H1 (cell line): ENCODE measurements around the gene DKK3. TPM values are rescaled to one million over a fixed set of nuclear protein-coding genes. Genes with fewer than 3 reads are reported as not detected.

Experiments
- CTCF ChIA-PET: fragments of 300-600 bp; sonication (Branson Sonifier 250); formaldehyde crosslinking; loops from one replicate; lab custom pipeline; 2021; ENCODE audit not compliant: partially characterized antibody; lab: Charles Lee
- POLR2A ChIA-PET: fragments of 300-600 bp; sonication (Branson Sonifier 250); formaldehyde crosslinking; loops from one replicate; lab custom pipeline; 2021; ENCODE audit warnings: inconsistent platforms; ENCODE audit not compliant: partially characterized antibody; lab: Charles Lee
- DNase-seq, 2 experiments: peaks; one replicate each; pipeline versions ENCODE4 v3.0.0 to v3.0.0-alpha.2; 2010 to 2022; ENCODE audit warnings: low spot score in 2 of 2, low read depth in 1 of 2, mixed read lengths in 1 of 2
- FAIRE-seq: peaks from 2 replicates; lab custom pipeline; 2011; peaks lifted over from hg19 to GRCh38; lab: Jason Lieb, UNC
- H2AFZ ChIP-seq: 2 replicates; pipeline ENCODE4 v1.8.1; 2012; ENCODE audit warnings: low read length, inconsistent platforms
- H2AK5ac ChIP-seq: 2 replicates; pipeline ENCODE4 v1.6.1; 2013; ENCODE audit warnings: low read depth, low read length
- H2BK120ac ChIP-seq: replicated peaks from 2 replicates; pipeline ENCODE3; 2013; ENCODE audit warnings: low read depth, low read length, inconsistent platforms
- H2BK12ac ChIP-seq: 2 replicates; pipeline ENCODE4 v1.6.1; 2013; ENCODE audit warnings: low read depth, low read length
- H2BK15ac ChIP-seq: 2 replicates; pipeline ENCODE4 v1.6.1; 2013; ENCODE audit warnings: low read length
- H2BK20ac ChIP-seq: 2 replicates; pipeline ENCODE4 v1.6.1; 2013; ENCODE audit warnings: low read length
- H2BK5ac ChIP-seq: 2 replicates; pipeline ENCODE4 v1.6.1; 2013; ENCODE audit warnings: low read depth, low read length
- H3K14ac ChIP-seq: 2 replicates; pipeline ENCODE4 v1.6.1; 2013; ENCODE audit warnings: inconsistent platforms; ENCODE audit not compliant: insufficient read length
- H3K18ac ChIP-seq: 2 replicates; pipeline ENCODE4 v1.6.1; 2013; ENCODE audit warnings: low read length; ENCODE audit errors: extremely low read depth
- H3K23ac ChIP-seq: 2 replicates; pipeline ENCODE4 v1.6.1; 2013; ENCODE audit warnings: inconsistent platforms; ENCODE audit not compliant: insufficient read length
- H3K23me2 ChIP-seq: 2 replicates; pipeline ENCODE4 v1.6.1; 2013; ENCODE audit warnings: low read depth, low read length
- H3K27ac ChIP-seq: 2 replicates; pipeline ENCODE4 v1.6.1; 2011; ENCODE audit warnings: low read depth, low read length, inconsistent platforms
- H3K27me3 ChIP-seq, 4 experiments: replicated peaks in 1 of 4; 1 replicate in 1 of 4; 2 replicates in 3 of 4; pipeline versions ENCODE4 v1.6.1 to v1.8.1; 2011 to 2013; ENCODE audit warnings: low read length in 3 of 4, mild to moderate bottlenecking in 3 of 4, inconsistent platforms in 2 of 4, mixed read lengths in 2 of 4, moderate library complexity in 1 of 4; ENCODE audit not compliant: control insufficient read depth in 3 of 4, insufficient read depth in 3 of 4; ENCODE audit errors: extremely low read depth in 1 of 4
- H3K36me3 ChIP-seq, 4 experiments: 2 replicates each; pipeline versions ENCODE4 v1.6.1 to v1.8.1; 2011 to 2013; ENCODE audit warnings: mild to moderate bottlenecking in 4 of 4, low read length in 3 of 4, moderate library complexity in 2 of 4, control low read depth in 1 of 4, inconsistent platforms in 1 of 4; ENCODE audit not compliant: insufficient read depth in 4 of 4, control insufficient read depth in 2 of 4
- H3K4ac ChIP-seq: replicated peaks from 2 replicates; pipeline ENCODE3; 2013; ENCODE audit warnings: low read length, low read depth, mixed read lengths, inconsistent platforms; ENCODE audit not compliant: insufficient read length
- H3K4me1 ChIP-seq, 4 experiments: replicated peaks in 1 of 4; 1 replicate in 1 of 4; 2 replicates in 3 of 4; pipeline versions ENCODE4 v1.6.1 to v1.8.1; 2011 to 2013; ENCODE audit warnings: low read length in 3 of 4, inconsistent platforms in 2 of 4, mixed read lengths in 1 of 4; ENCODE audit not compliant: insufficient read depth in 4 of 4, control insufficient read depth in 3 of 4
- H3K4me2 ChIP-seq, 2 experiments: 2 replicates each; pipeline versions ENCODE4 v1.6.1 to v1.8.1; 2011 to 2013; ENCODE audit warnings: low read depth in 2 of 2, low read length in 2 of 2, control low read depth in 1 of 2, inconsistent platforms in 1 of 2, mild to moderate bottlenecking in 1 of 2; ENCODE audit not compliant: insufficient read depth in 1 of 2
- H3K4me3 ChIP-seq, 4 experiments: fragments of 200-600, 300-600 bp in 1 of 4; sonication (generic), shearing (Covaris generic), sonication (Bioruptor Twin) in 1 of 4; 2 replicates each; pipeline versions ENCODE4 v1.5.1 to v1.8.1; 2011 to 2016; ENCODE audit warnings: low read length in 4 of 4, low read depth in 3 of 4, control low read depth in 2 of 4, inconsistent platforms in 2 of 4, mild to moderate bottlenecking in 2 of 4, mixed read lengths in 1 of 4, moderate library complexity in 1 of 4; ENCODE audit not compliant: insufficient read depth in 2 of 4; ENCODE audit errors: extremely low read depth in 1 of 4
- H3K56ac ChIP-seq: replicated peaks from 2 replicates; pipeline ENCODE3; 2013; ENCODE audit warnings: low read depth, mild to moderate bottlenecking, mixed read lengths, low read length, inconsistent platforms; ENCODE audit not compliant: insufficient read length
- H3K79me1 ChIP-seq: 2 replicates; pipeline ENCODE4 v1.6.1; 2013; ENCODE audit warnings: low read depth, low read length, control low read depth
- H3K79me2 ChIP-seq, 2 experiments: 2 replicates each; pipeline versions ENCODE4 v1.6.1 to v1.8.1; 2012 to 2013; ENCODE audit warnings: low read length in 2 of 2, mild to moderate bottlenecking in 2 of 2, inconsistent platforms in 1 of 2; ENCODE audit not compliant: insufficient read depth in 2 of 2, control insufficient read depth in 1 of 2
- H3K9ac ChIP-seq, 4 experiments: replicated peaks in 1 of 4; 1 replicate in 1 of 4; 2 replicates in 3 of 4; pipeline versions ENCODE4 v1.6.1 to v1.8.1; 2011 to 2013; ENCODE audit warnings: low read depth in 3 of 4, low read length in 3 of 4, control low read depth in 2 of 4, mild to moderate bottlenecking in 2 of 4, moderate library complexity in 2 of 4, inconsistent platforms in 1 of 4; ENCODE audit errors: extremely low read depth in 1 of 4
- H3K9me3 ChIP-seq, 2 experiments: 2 replicates each; pipeline versions ENCODE4 v1.6.1 to v1.8.1; 2012 to 2013; ENCODE audit warnings: mild to moderate bottlenecking in 2 of 2, moderate library complexity in 2 of 2, control low read depth in 1 of 2, inconsistent platforms in 1 of 2, low read depth in 1 of 2, low read length in 1 of 2, mixed read lengths in 1 of 2; ENCODE audit not compliant: insufficient read depth in 2 of 2
- H4K20me1 ChIP-seq, 2 experiments: replicated peaks in 1 of 2; 2 replicates each; pipeline versions ENCODE3 to v1.8.1; 2011 to 2013; ENCODE audit warnings: inconsistent platforms in 2 of 2, low read length in 2 of 2, mild to moderate bottlenecking in 1 of 2; ENCODE audit not compliant: insufficient read depth in 2 of 2, control insufficient read depth in 1 of 2
- H4K5ac ChIP-seq: 2 replicates; pipeline ENCODE4 v1.6.1; 2013; ENCODE audit warnings: low read length, low read depth, mixed read lengths, inconsistent platforms; ENCODE audit not compliant: insufficient read length
- H4K8ac ChIP-seq: 2 replicates; pipeline ENCODE4 v1.8.0; 2013; ENCODE audit warnings: mild to moderate bottlenecking, moderate library complexity, low read length, inconsistent platforms; ENCODE audit not compliant: insufficient read depth; ENCODE audit errors: extremely low read depth
- H4K91ac ChIP-seq: replicated peaks from 2 replicates; pipeline ENCODE3; 2013; ENCODE audit warnings: low read length, mixed read lengths, inconsistent platforms; ENCODE audit not compliant: insufficient read length
- CBX8 ChIP-seq: fragments of 300-800, 300-1000 bp; sonication (generic); IDR thresholded peaks from 2 replicates; pipeline ENCODE4 v1.7.1; 2016; ENCODE audit warnings: low read depth, low read length, borderline replicate concordance
- FOSL1 ChIP-seq: IDR thresholded peaks from 2 replicates; pipeline ENCODE4 v1.6.1; 2011; ENCODE audit warnings: mild to moderate bottlenecking, low read depth, low read length, moderate library complexity; ENCODE audit not compliant: insufficient read depth
- NANOG ChIP-seq: IDR thresholded peaks from 2 replicates; pipeline ENCODE4 v1.6.1; 2011; ENCODE audit warnings: low read length, low read depth, mild to moderate bottlenecking, inconsistent platforms; ENCODE audit not compliant: insufficient read depth, poor library complexity, severe bottlenecking
- RNF2 ChIP-seq: fragments of 200-900, 300-1000 bp; sonication (generic); IDR thresholded peaks from 2 replicates; pipeline ENCODE4 v1.7.1; 2016; ENCODE audit warnings: borderline replicate concordance, low read depth, mild to moderate bottlenecking, antibody characterized with exemption, low read length; ENCODE audit not compliant: poor library complexity, severe bottlenecking; ENCODE audit errors: missing control alignments
- SP4 ChIP-seq: IDR thresholded peaks from 2 replicates; pipeline ENCODE4 v1.6.1; 2012; ENCODE audit warnings: low read length, inconsistent platforms
- WGBS, 2 experiments: shearing (Covaris generic) in 1 of 2; methylation state at CpG; one replicate each; pipeline versions ENCODE4 v1.1.6 to v1.1.7; 2013 to 2015; ENCODE audit warnings: low lambda C conversion rate in 2 of 2, mixed read lengths in 2 of 2, inconsistent platforms in 1 of 2, low coverage in 1 of 2, missing lambda C conversion rate in 1 of 2; ENCODE audit not compliant: insufficient replicate concordance in 2 of 2, insufficient coverage in 1 of 2, insufficient read length in 1 of 2; ENCODE audit errors: extremely low coverage in 1 of 2, missing lambda C conversion rate in 1 of 2; 5-methylcytosine and 5-hydroxymethylcytosine counted together
- polyA plus RNA-seq, 7 experiments: library from polyadenylated mRNA; depleted of rRNA in 3 of 7; stranded (reverse) in 5 of 7; unstranded in 2 of 7; fragments of >200 nt in 5 of 7; fragments of 200-250 nt in 2 of 7; gene quantifications; 1 replicate in 5 of 7; 2 replicates in 1 of 7; 4 replicates in 1 of 7; pipeline versions ENCODE4 v1.2.1 to v1.2.3, GENCODE V29; 2011 to 2013; ENCODE audit warnings: missing spikeins in 2 of 7, mixed read lengths in 2 of 7
- total RNA-seq: library from RNA; stranded (reverse); fragmentation: NEBNext Ultra II Directional; extraction: Animal tissue kit (Norgen Biotek cat#: 25700); gene quantifications from 2 replicates; pipeline ENCODE4 v1.2.1, GENCODE V29; 2021

The DKK3 gene
- total and polyA plus RNA-seq, 2 of the 8 experiments (the other 6 are each of a cell fraction or from before 2014, with no cell fraction given) = 30.0 to 40.1 TPM

GRCh38 chr11:12053606-12054361 lies 45.4 kb upstream of the DKK3 start:
- Histone ChIP-seq H3K4me1 (peaks cover 0 to 3% (median under 1%) of the 10 kb centered on the region in 4 experiments; a peak in 2 of 7 replicates), H4K8ac (no peak overlapping the region; the same call in 1 of the 2 replicates), H2BK20ac (no peak overlapping the region), H2BK5ac (no peak overlapping the region), H2BK120ac (no peak overlapping the region), H3K23ac (no peak overlapping the region), H3K4ac (no peak overlapping the region), H3K23me2 (no peaks in the 10 kb centered on the region), H3K9me3 (no peaks in the 10 kb centered on the region), H3K27ac (no peak overlapping the region), H3K9ac (no peak overlapping the region), H3K79me2 (no peaks in the 10 kb centered on the region), H3K14ac (no peak overlapping the region), H4K5ac (no peak overlapping the region), H3K18ac (no peak overlapping the region), H2AFZ (no peak overlapping the region), H2AK5ac (no peak overlapping the region), H3K4me2 (no peak overlapping the region), H2BK12ac (no peak overlapping the region), H3K56ac (no peak overlapping the region), H3K79me1 (no peaks in the 10 kb centered on the region), H4K91ac (no peak overlapping the region), H3K36me3 (no peaks in the 10 kb centered on the region), H3K4me3 (no peak overlapping the region), H4K20me1 (no peaks in the 10 kb centered on the region), H3K27me3 (no peaks in the 10 kb centered on the region), H2BK15ac (no peak overlapping the region)
- no peak for DNase-seq
- TF ChIP-seq SP4 (no peak), NANOG (no peak), RNF2 (no peak), FOSL1 (no peak), CBX8 (no peak)
- FAIRE-seq = no peak
- WGBS, 2 experiments = 67% methylated on average over 4 of the region's 4 CpGs; no CpG with 5 or more reads in 1 of the 2 experiments
- ChIA-PET POLR2A (no interaction called here), CTCF (interaction anchor here (0.8 to 12.7 kb wide), 15 partner anchors 8 to 235 kb away, joined by 3 to 403 read pairs (median 8); no protein-coding TSS in a partner anchor)
